Muscle of leg (tissue), 11 donors: ENCODE measurements around the gene COL4A2. TPM values are rescaled to one million over a fixed set of nuclear protein-coding genes. Genes with fewer than 3 reads are reported as not detected.

Experiments used
- DNase-seq: peaks from one replicate; pipeline ENCODE4 v3.0.0; 2013
- H3K27ac ChIP-seq: one replicate; pipeline ENCODE4 v1.5.1; 2013; ENCODE audit warnings: mild to moderate bottlenecking, low read length, control low read depth
- H3K27me3 ChIP-seq: one replicate; pipeline ENCODE4 v1.6.1; 2013; ENCODE audit warnings: low read length; ENCODE audit not compliant: control insufficient read depth, insufficient read depth
- H3K36me3 ChIP-seq: one replicate; pipeline ENCODE4 v1.6.1; 2013; ENCODE audit warnings: low read length; ENCODE audit not compliant: control insufficient read depth, insufficient read depth
- H3K4me1 ChIP-seq: one replicate; pipeline ENCODE4 v1.6.1; 2013; ENCODE audit warnings: low read length; ENCODE audit not compliant: control insufficient read depth, insufficient read depth
- H3K4me3 ChIP-seq: one replicate; pipeline ENCODE4 v1.5.1; 2013; ENCODE audit warnings: low read length, control low read depth
- H3K9me3 ChIP-seq: replicated peaks from 2 replicates; pipeline ENCODE4 v1.6.1; 2013; ENCODE audit warnings: low read depth, low read length; ENCODE audit not compliant: control insufficient read depth
- WGBS: methylation state at CpG from one replicate; pipeline ENCODE4 v1.1.5; 2013; ENCODE audit warnings: missing lambda C conversion rate; ENCODE audit not compliant: insufficient coverage; 5-methylcytosine and 5-hydroxymethylcytosine counted together
- polyA plus RNA-seq, 8 donors: library from polyadenylated mRNA; unstranded; fragments of 120-200 nt; gene quantifications; one replicate each; pipeline versions ENCODE4 v1.2.1 to v1.2.3, GENCODE V29; 2013; ENCODE audit warnings: inconsistent platforms in 1 of 8, low replicate concordance in 1 of 8; ENCODE audit not compliant: insufficient read length in 8 of 8, insufficient read depth in 1 of 8
- total RNA-seq: library from RNA; stranded (reverse); fragments of 120-200 nt; gene quantifications from one replicate; pipeline ENCODE4 v1.2.4, GENCODE V29; 2013

COL4A2 gene
- total and polyA plus RNA-seq, 9 donors, result 429 to 712 (median 555) TPM

DNA sequence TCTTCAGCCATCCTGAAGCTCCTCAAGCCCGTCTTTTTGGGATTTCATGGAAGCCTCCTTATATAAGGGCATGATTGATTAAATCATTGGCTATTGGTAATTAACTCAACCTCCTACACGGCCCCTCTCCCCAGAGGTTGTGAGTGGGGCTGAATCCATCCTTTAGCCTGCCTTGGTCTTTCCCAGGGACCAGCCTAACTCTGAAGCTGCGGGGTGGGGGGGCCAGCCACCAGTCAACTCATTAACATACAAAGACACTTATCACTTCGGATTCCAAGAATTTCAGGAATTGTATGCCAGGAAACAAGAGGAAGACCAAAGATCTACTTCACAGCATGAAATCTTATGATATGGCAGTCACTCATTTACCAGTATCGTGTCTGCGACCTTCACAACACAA, 10.1 kb upstream of the COL4A2 start:
- no peak for DNase-seq
- peaks cover 43% of the 10 kb centered on the region for H3K4me1 ChIP-seq

DNA sequence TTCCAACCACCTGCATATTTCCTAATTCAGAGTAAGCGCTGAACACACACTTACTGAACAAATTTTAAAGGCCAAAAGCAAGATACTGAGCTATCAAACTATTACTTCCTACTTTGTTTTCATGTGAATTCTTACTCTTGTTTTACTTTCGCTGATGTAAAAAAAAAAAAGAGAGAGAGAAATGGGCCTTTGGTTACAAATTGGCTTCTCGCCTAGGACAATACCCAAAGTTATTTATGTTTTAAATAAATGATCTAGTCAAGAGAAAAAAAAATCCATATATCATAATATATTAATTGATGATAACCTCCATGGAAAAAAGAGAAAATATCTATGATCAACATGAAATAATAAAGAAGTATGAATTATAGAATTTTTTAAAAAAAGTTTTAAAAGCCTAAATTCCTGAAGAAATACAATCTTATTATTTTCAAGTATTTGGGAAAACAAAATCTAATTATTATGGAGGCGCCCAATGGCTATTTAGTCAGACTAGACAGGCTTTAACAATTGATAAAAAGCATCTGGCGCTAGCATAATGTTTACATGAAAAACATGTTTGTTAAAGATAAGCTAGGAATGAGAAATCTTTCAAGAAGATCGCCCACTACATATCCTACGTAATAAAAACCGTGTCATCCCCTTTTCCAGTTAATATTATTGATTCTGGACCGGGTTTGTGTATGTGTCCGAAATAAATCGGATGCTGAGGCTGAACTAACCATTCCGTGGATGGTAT, 9.1 kb upstream of the COL4A2 start:
- no CpG with 5 or more reads among the region's 12 CpGs for WGBS
- H3K4me1 ChIP-seq, result peaks cover 47% of the 10 kb centered on the region
- no peak overlapping the region for H3K4me3 ChIP-seq

More for the DNA sequence above, 10.1 kb upstream of the COL4A2 start:
- no peaks in the 10 kb centered on the region for H3K9me3 ChIP-seq
- peaks cover 17% of the 10 kb centered on the region for H3K36me3 ChIP-seq
- no peaks in the 10 kb centered on the region for H3K27me3 ChIP-seq
- H3K4me3 ChIP-seq, result no peak overlapping the region
- H3K27ac ChIP-seq, result no peak overlapping the region
- WGBS, result no CpG with 5 or more reads among the region's 6 CpGs

DNA sequence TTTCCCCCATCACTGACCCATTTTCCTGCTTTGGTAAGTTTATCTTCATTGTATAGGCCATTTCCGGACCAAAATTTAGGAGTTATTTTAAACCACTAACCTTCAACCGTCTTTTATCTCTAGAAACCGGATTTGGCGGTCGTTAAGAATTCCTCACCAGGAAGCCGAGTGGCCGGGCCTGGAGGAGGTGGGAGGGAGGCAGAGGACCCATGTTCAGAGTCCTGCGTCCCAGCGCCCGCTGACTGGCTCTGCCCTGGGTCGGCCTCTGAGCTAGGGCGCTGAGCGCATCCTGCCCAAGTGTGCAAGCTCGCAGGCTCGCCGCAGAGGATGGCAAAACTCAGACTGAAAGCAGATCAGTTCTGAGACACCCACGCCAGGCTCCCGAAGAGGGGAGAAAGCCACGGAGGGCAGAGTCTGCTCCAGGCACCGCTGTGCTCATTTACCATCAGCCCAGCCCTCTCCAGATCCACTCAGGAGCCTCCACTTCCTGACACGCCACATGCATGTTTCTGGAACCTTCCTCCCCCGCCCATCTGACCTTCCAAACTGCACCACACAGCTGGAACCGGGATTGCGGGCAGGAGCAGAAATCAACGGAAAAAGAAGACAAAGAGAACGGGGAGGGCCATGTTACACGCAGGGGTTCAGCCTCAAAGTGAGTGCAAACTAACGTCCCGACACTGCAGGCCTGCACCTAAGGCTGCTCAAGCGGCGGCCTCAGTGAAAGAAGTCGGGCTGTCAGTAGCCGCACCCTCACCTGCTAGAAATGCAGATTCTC, 8.4 kb upstream of the COL4A2 start:
- no peaks in the 10 kb centered on the region for H3K9me3 ChIP-seq
- peaks cover 47% of the 10 kb centered on the region for H3K4me1 ChIP-seq
- no peak overlapping the region for H3K4me3 ChIP-seq
- peak overlapping the region; percentile 66 for H3K27ac ChIP-seq
- no peak for DNase-seq
- H3K36me3 ChIP-seq, result peaks cover 18% of the 10 kb centered on the region
- WGBS, result 46% methylated on average over 19 of the region's 33 CpGs
- no peaks in the 10 kb centered on the region for H3K27me3 ChIP-seq

More for the DNA sequence above, 9.1 kb upstream of the COL4A2 start:
- H3K27me3 ChIP-seq, result no peaks in the 10 kb centered on the region
- H3K27ac ChIP-seq, result peak overlapping the region; percentile 66
- peaks cover 19% of the 10 kb centered on the region for H3K36me3 ChIP-seq
- no peaks in the 10 kb centered on the region for H3K9me3 ChIP-seq
- DNase-seq, result no peak

DNA sequence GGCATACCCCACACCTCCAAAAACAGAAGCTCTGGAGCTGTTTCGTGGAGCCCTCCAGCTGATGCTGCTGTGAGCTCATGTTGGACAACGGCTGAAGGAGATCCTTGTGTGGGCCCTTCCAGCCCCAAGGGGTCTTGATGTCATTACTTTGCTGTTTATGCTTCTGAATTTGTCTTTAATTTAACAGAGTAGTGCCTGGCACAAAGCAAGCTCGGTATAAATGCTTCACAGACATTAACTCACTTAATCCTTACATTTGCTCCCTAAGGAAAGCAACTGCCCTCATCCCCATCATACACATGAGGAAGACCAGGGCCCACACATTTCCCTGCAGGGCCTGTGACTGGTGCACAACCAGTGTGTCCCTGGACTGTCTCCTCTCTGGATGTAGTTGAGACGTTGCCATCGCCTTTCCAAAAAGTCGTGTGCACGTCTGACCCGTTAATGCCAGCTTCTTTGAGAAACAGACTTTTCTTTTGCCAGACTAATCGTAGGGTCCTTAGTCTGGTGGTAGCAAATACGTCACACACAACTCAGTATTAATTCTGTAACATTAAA, 7.7 kb upstream of the COL4A2 start:
- no peak for DNase-seq
- H3K36me3 ChIP-seq, result peaks cover 19% of the 10 kb centered on the region
- H3K4me3 ChIP-seq, result no peak overlapping the region
- peak overlapping the region; percentile 66 for H3K27ac ChIP-seq
- H3K27me3 ChIP-seq, result no peaks in the 10 kb centered on the region
- no peaks in the 10 kb centered on the region for H3K9me3 ChIP-seq
- H3K4me1 ChIP-seq, result peaks cover 45% of the 10 kb centered on the region
- WGBS, result 17% methylated on average over 2 of the region's 10 CpGs

- no CpG with 5 or more reads among the region's 3 CpGs for WGBS
- DNase-seq, result no peak
- Histone ChIP-seq H3K36me3 (peaks cover 19% of the 10 kb centered on the region), H3K9me3 (no peaks in the 10 kb centered on the region), H3K4me3 (no peak overlapping the region), H3K27me3 (no peaks in the 10 kb centered on the region), H3K4me1 (peaks cover 49% of the 10 kb centered on the region), H3K27ac (peak overlapping the region; percentile 25)
Observed at GRCh38 chr13:110300090-110300815, 6.8 kb upstream of the COL4A2 start.

- Histone ChIP-seq H3K27me3 (no peaks in the 10 kb centered on the region), H3K27ac (peak overlapping the region; percentile 57), H3K9me3 (no peaks in the 10 kb centered on the region), H3K36me3 (peaks cover 19% of the 10 kb centered on the region), H3K4me1 (peaks cover 41% of the 10 kb centered on the region), H3K4me3 (no peak overlapping the region)
- 100% methylated on average over 1 of the region's 5 CpGs for WGBS
- no peak for DNase-seq
Observed at GRCh38 chr13:110301083-110301482, 6.0 kb upstream of the COL4A2 start.

DNA sequence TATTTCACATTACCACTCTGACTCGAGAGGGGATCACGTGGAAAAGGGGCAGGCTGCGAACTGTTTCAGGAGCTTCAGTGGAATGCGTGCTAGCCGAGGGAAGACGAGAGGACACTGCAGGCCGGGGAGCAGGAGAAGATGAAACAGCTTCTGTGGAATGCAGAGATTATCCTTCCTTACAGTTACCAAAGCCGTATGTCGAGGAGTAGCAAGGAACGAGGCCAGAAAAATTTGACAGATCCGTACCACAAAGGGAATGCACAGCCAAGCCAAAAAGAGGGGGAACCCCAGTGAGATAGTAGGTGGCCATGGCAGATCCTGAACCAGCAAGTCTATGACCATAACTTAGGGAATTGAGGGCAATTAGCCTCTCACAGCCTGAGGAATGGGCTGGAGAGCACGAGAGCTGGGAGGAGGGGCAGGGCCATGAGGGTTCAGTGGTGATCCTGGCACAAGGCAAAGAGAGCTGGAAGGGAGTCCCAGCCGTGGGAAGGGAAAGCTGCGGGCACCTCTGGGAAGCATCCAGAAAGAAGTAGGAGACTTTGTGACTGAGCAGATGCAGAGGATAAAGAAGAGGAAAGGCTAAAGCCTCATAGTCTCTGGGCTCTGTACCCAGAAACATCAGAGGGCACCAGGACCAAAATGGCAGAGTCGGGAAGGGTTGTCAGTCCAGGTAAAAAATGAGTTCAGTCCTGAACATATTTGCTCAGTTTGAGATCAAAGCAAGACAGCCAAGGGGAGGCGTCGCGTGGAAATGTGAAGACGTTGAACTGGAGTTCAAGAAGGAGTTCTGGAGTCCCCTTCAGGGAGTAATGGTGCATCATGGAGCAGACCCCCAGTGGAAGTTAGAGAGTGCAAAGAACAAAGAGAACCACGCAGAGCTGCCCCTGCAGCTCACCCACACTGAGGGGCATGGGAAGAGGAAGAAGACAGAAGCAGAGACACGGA, 5.2 kb upstream of the COL4A2 start:
- H3K4me3 ChIP-seq, result no peak overlapping the region
- peaks cover 18% of the 10 kb centered on the region for H3K36me3 ChIP-seq
- H3K4me1 ChIP-seq, result peaks cover 41% of the 10 kb centered on the region
- WGBS, result 67% methylated on average over 11 of the region's 21 CpGs
- no peaks in the 10 kb centered on the region for H3K27me3 ChIP-seq
- H3K9me3 ChIP-seq, result no peaks in the 10 kb centered on the region
- no peak for DNase-seq
- peak overlapping the region; percentile 57 for H3K27ac ChIP-seq

DNA sequence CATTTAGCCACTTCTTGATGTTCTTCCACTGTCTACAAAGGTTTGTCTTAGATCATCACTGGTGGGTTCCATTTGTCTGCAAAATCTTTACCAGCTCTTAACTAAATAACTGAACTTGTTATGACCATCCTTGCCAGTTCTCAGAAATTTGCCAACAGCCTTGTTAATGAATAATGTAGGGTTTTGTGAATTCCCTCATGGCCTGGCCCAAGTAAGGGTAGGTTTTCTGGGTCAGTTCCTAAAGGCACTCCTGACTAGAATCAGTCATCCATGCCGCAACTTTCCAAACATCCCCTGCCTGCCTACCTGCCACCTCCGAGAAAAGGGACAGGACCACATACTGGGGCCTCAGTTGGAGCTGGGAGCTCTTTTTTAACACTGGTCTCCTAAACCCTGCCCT, 4.1 kb upstream of the COL4A2 start:
- no CpG with 5 or more reads among the region's 2 CpGs for WGBS
- Histone ChIP-seq H3K4me3 (no peak overlapping the region), H3K27me3 (no peaks in the 10 kb centered on the region), H3K4me1 (peaks cover 39% of the 10 kb centered on the region), H3K9me3 (no peaks in the 10 kb centered on the region), H3K27ac (no peak overlapping the region), H3K36me3 (peaks cover 16% of the 10 kb centered on the region)
- no peak for DNase-seq

DNA sequence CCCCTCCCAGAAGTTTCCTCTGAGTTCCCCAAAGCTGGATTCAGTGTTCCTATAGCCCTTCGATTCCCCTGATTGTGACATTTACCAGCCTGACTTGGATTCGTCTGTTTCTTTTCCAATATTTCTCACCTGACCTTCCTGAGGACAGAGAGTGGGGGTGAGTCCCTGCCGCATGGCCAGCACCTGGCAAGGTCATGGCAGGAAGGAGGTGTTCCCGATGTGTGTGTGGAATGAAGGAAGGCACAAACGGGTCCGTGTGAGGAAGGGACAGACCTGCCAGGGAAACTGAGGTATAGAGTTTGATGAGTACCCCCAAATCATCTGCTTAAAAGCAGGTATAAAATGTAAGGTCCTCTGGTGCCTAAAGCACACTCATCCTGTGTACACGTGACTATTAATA, 3.4 kb upstream of the COL4A2 start:
- Histone ChIP-seq H3K27ac (no peak overlapping the region), H3K9me3 (no peaks in the 10 kb centered on the region), H3K27me3 (no peaks in the 10 kb centered on the region), H3K4me3 (peak overlapping the region; percentile 2), H3K36me3 (peaks cover 16% of the 10 kb centered on the region), H3K4me1 (peaks cover 37% of the 10 kb centered on the region)
- no peak for DNase-seq
- 100% methylated on average over 2 of the region's 7 CpGs for WGBS
